B cell (primary cell): Measurements from ENCODE around the gene LZTR1.

ENCODE experiments used
- CTCF ChIP-seq: fragments of 200-600 bp; IDR thresholded peaks from one replicate; pipeline ENCODE4 v1.8.0; 2022; ENCODE audit warnings: antibody characterized with exemption, mild to moderate bottlenecking
- EZH2 ChIP-seq: IDR thresholded peaks from 2 replicates; pipeline ENCODE4 v1.6.1; 2012; ENCODE audit warnings: borderline replicate concordance, low read depth, mild to moderate bottlenecking, moderate library complexity, low read length; ENCODE audit not compliant: insufficient read depth, poor library complexity, severe bottlenecking

DNA sequence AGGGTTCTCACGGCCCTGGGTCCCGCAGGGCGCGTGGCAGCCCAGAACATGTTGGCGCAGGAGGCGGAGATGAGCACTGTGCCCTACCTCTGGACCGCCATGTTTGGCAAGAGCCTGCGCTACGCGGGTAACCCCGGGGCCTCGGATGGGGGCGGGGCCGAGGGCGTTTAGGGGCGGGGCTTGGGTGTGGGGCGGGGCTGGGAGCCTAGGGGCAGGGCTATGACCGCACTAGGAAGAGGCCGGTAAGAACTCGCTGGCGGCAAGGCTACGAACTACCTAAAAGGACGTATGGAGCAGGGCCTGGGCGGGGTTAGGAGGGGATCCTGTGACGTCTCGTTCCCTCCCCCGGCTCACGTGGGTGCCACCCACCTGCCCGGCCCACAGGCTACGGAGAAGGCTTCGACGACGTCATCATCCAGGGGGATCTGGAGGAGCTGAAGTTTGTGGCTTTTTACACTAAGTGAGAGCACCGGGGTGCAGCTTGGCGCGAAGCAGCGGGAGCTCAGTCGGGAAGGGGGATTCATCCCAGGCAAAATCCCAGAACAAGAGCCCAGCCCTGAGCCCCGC lies 2.8 kb upstream of the LZTR1 start:
- TF ChIP-seq CTCF (no peak), EZH2 (no peak)
